Subcutaneous abdominal adipose tissue (tissue), 5 donors: Measurements from ENCODE around the gene KRT73.

Source experiments
- H3K27ac ChIP-seq: one replicate; pipeline ENCODE4 v1.7.0; 2013; ENCODE audit warnings: low read depth, mild to moderate bottlenecking, inconsistent platforms, low read length, moderate library complexity
- H3K27me3 ChIP-seq, 5 donors: one replicate each; pipeline ENCODE4 v1.7.0; 2013; ENCODE audit warnings: low read length in 5 of 5, inconsistent platforms in 1 of 5; ENCODE audit not compliant: control insufficient read depth in 5 of 5, insufficient read depth in 4 of 5
- H3K36me3 ChIP-seq, 5 donors: one replicate each; pipeline ENCODE4 v1.7.0; 2013; ENCODE audit warnings: low read length in 5 of 5; ENCODE audit not compliant: control insufficient read depth in 5 of 5, insufficient read depth in 5 of 5
- H3K4me1 ChIP-seq, 5 donors: one replicate each; pipeline ENCODE4 v1.7.0; 2013; ENCODE audit warnings: low read length in 5 of 5, mild to moderate bottlenecking in 3 of 5, moderate library complexity in 1 of 5; ENCODE audit not compliant: control insufficient read depth in 5 of 5, insufficient read depth in 5 of 5
- H3K4me3 ChIP-seq, 5 donors: one replicate each; pipeline ENCODE4 v1.7.0; 2013; ENCODE audit warnings: low read length in 5 of 5, low read depth in 1 of 5
- H3K9ac ChIP-seq, 5 donors: one replicate each; pipeline ENCODE4 v1.7.0; 2013; ENCODE audit warnings: low read length in 5 of 5, mild to moderate bottlenecking in 4 of 5, moderate library complexity in 3 of 5
- H3K9me3 ChIP-seq, 5 donors: one replicate each; pipeline ENCODE4 v1.7.0; 2013; ENCODE audit warnings: low read length in 5 of 5; ENCODE audit not compliant: control insufficient read depth in 5 of 5
- donor health status: healthy.
- donor health status: healthy.
- donor health status: healthy.
- donor health status: healthy.
- donor health status: healthy.

The KRT73 gene

GRCh38 chr12:52628111-52628507, 9.8 kb upstream of the KRT73 start:
- no peak overlapping the region for H3K9ac ChIP-seq
- no peaks in the 10 kb centered on the region for H3K4me1 ChIP-seq
- H3K27ac ChIP-seq, result no peak overlapping the region
- no peaks in the 10 kb centered on the region for H3K9me3 ChIP-seq
- no peaks in the 10 kb centered on the region for H3K36me3 ChIP-seq
- peaks cover 3 to 22% (median 14%) of the 10 kb centered on the region in 5 donors for H3K27me3 ChIP-seq
- no peak overlapping the region for H3K4me3 ChIP-seq

GRCh38 chr12:52627395-52628110, 9.2 kb upstream of the KRT73 start:
- no peaks in the 10 kb centered on the region for H3K9me3 ChIP-seq
- H3K27ac ChIP-seq, result no peak overlapping the region
- no peak overlapping the region for H3K4me3 ChIP-seq
- peaks cover 2 to 22% (median 14%) of the 10 kb centered on the region in 5 donors for H3K27me3 ChIP-seq
- no peaks in the 10 kb centered on the region for H3K36me3 ChIP-seq
- no peaks in the 10 kb centered on the region for H3K4me1 ChIP-seq
- H3K9ac ChIP-seq, result no peak overlapping the region

DNA sequence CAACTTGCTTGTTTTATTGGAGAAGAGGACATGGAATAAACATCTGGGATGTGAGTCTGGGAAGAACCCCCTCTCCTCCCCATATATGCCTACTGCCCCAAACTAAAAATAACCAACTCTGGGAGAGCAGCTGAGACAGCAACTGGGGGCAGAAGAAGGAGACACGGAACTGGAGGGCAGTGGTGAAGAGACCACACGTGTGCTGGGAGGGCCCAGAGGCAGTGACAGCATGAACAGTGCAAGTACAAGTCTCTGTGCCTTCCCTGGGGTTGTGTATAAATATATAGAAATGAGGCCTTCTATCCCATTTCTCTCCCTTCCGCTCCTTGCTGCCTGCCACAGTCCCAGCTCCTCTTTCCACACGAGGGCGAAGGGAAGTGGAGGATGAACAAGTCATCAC, 4.0 kb upstream of the KRT73 start:
- H3K4me1 ChIP-seq, result no peaks in the 10 kb centered on the region

GRCh38 chr12:52618866-52619265, 507 bp upstream of the KRT73 start:
- H3K36me3 ChIP-seq, result no peaks in the 10 kb centered on the region
- H3K9ac ChIP-seq, result no peak overlapping the region
- peaks cover under 1 to 14% (median 7%) of the 10 kb centered on the region in 5 donors for H3K27me3 ChIP-seq
- peaks cover 0 to 4% (median 0%) of the 10 kb centered on the region in 5 donors for H3K4me1 ChIP-seq
- H3K27ac ChIP-seq, result no peak overlapping the region
- H3K9me3 ChIP-seq, result no peaks in the 10 kb centered on the region
- no peak overlapping the region for H3K4me3 ChIP-seq

More for the DNA sequence above, 4.0 kb upstream of the KRT73 start:
- H3K27me3 ChIP-seq, result peaks cover 0 to 8% (median 2%) of the 10 kb centered on the region in 5 donors
- no peak overlapping the region for H3K4me3 ChIP-seq
- no peak overlapping the region for H3K9ac ChIP-seq
- no peaks in the 10 kb centered on the region for H3K9me3 ChIP-seq
- no peaks in the 10 kb centered on the region for H3K36me3 ChIP-seq
- no peak overlapping the region for H3K27ac ChIP-seq

DNA sequence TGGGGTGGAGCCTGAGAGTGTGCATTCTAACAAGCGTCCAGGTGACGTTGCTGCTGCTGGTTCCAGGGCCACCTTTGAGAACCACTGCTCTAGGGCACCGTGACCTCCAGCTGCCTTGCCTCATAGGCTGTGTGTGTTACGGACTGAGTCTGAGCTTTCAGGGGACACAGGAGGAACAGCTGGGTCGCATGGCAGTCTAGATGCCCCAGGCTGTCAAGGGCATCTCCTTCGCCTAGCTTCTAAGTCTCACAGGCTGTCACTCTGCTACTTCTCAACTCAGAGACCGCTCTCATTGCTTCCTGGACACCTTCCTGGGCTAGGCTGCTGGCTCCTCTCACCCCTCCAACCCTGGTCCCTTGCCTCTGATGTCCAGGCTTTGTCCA, 965 bp downstream of the KRT73 start:
- Histone ChIP-seq H3K27ac (no peak overlapping the region), H3K9me3 (no peaks in the 10 kb centered on the region), H3K36me3 (no peaks in the 10 kb centered on the region), H3K9ac (no peak overlapping the region), H3K27me3 (peaks cover 3 to 14% (median 7%) of the 10 kb centered on the region in 5 donors), H3K4me1 (peaks cover 0 to 4% (median 0%) of the 10 kb centered on the region in 5 donors), H3K4me3 (no peak overlapping the region)

GRCh38 chr12:52616680-52617402, 1.5 kb downstream of the KRT73 start:
- Histone ChIP-seq H3K4me3 (no peak overlapping the region), H3K9me3 (no peaks in the 10 kb centered on the region)

GRCh38 chr12:52615912-52616311, 2.4 kb downstream of the KRT73 start:
- H3K9me3 ChIP-seq, result no peaks in the 10 kb centered on the region
- H3K4me3 ChIP-seq, result no peak overlapping the region
- no peaks in the 10 kb centered on the region for H3K36me3 ChIP-seq
- no peak overlapping the region for H3K9ac ChIP-seq
- H3K27me3 ChIP-seq, result peaks cover 4 to 20% (median 12%) of the 10 kb centered on the region in 5 donors
- H3K4me1 ChIP-seq, result peaks cover 0 to 4% (median 0%) of the 10 kb centered on the region in 5 donors
- no peak overlapping the region for H3K27ac ChIP-seq

More at GRCh38 chr12:52616680-52617402, 1.5 kb downstream of the KRT73 start:
- Histone ChIP-seq H3K4me1 (peaks cover 0 to 4% (median 0%) of the 10 kb centered on the region in 5 donors), H3K36me3 (no peaks in the 10 kb centered on the region), H3K27ac (no peak overlapping the region), H3K27me3 (peaks cover 3 to 14% (median 7%) of the 10 kb centered on the region in 5 donors), H3K9ac (no peak overlapping the region)

- no peak overlapping the region for H3K27ac ChIP-seq
- no peak overlapping the region for H3K4me3 ChIP-seq
- H3K27me3 ChIP-seq, result peaks cover 4 to 25% (median 16%) of the 10 kb centered on the region in 5 donors
- no peaks in the 10 kb centered on the region for H3K36me3 ChIP-seq
- no peak overlapping the region for H3K9ac ChIP-seq
- H3K4me1 ChIP-seq, result peaks cover 0 to 4% (median 0%) of the 10 kb centered on the region in 5 donors
- H3K9me3 ChIP-seq, result no peaks in the 10 kb centered on the region
These were observed 3.0 kb downstream of the KRT73 start for GRCh38 chr12:52615208-52615868.

DNA sequence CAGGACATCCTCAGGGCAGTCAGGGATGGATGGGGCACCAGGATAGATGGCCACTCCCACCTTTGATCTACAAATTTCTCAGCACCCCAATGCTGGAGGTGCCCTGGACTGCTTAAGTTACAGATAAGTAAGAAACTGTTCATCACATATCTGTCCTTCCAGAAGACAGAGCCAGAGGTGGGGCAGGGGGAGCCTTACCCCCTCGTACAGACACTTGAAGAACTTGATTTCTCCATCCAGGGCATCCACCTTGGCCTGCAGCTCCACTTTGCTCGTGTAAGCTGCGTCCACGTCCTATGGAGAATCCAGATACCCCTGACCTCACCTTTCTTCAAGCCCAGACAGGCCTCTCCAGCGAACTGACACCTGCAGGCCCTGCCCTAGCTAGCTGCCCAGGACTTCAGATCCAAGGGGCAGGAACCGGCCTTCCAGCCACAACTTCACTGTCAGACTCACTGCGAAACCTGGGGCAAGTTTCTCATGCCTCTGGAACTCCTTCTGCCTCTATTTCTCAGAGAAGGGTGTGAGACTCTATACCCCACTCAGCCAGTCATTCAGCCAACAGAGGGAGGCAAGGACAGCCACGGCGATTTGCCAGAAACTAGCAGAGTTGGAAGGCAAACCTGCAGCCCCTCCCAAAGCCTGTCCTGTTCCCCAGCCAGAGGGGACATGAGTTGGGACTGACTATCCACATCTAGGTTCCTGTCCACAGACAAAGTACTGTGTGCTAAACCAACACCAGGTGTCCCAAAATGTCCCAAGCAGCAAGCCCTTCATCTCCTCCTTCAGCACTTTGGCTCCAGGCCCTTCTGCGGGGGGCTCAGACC, 3.8 kb downstream of the KRT73 start:
- H3K9me3 ChIP-seq, result no peaks in the 10 kb centered on the region
- H3K36me3 ChIP-seq, result no peaks in the 10 kb centered on the region
- no peak overlapping the region for H3K4me3 ChIP-seq
- no peak overlapping the region for H3K9ac ChIP-seq
- H3K27me3 ChIP-seq, result peaks cover 4 to 25% (median 18%) of the 10 kb centered on the region in 5 donors
- peaks cover 0 to 4% (median 0%) of the 10 kb centered on the region in 5 donors for H3K4me1 ChIP-seq
- H3K27ac ChIP-seq, result no peak overlapping the region
